Mammary microvascular endothelial cell (primary cell): ENCODE results near the gene UXT. TPM values are rescaled to one million over a fixed set of nuclear protein-coding genes. Genes with fewer than 3 reads are reported as not detected.

Experiments
- total RNA-seq: library from RNA; depleted of rRNA; stranded (reverse); fragments of >200 nt; gene quantifications from 2 replicates; pipeline ENCODE4 v1.2.3, GENCODE V29; 2015

The UXT gene, protein sequence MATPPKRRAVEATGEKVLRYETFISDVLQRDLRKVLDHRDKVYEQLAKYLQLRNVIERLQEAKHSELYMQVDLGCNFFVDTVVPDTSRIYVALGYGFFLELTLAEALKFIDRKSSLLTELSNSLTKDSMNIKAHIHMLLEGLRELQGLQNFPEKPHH
- total RNA-seq = 122 and 141 TPM in 2 replicates

DNA sequence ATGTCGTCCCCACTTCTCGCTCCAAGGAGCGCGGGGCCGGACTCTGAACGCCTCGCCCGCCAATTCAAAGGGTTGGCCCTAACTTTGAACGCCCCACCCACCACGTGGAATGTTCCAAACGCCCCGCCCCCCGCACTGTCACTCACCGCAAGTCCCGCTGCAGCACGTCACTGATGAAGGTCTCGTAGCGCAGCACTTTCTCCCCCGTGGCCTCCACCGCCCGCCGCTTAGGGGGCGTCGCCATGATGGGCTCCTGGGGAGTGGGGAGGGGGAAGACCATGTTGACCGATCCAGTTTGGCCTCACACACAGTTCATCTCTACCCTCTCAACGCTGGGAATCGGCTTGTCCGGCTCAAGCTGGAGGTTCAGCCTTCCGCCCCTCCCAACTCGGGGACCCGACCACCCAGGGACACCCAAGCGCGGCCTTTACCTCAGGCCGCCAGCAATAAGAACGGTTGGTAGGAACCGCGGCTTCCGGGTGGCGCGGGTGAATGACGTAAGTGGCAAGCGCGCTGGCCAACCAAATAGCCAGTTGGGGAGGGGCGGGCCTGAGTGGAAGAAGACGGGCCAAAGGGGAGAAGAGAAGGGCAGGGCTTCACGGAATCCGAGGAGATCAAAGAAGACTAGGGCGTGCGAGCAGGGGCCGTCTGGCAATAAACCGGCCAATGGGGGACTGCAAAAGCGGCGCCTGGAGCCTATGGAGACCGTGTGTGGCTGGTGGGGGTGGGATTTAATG is at the start of gene UXT:
TSS of gene UXT (minus strand) at position 497 of the 737 bp plus-strand sequence. CDS start at position 244, 253 bp downstream.

DNA sequence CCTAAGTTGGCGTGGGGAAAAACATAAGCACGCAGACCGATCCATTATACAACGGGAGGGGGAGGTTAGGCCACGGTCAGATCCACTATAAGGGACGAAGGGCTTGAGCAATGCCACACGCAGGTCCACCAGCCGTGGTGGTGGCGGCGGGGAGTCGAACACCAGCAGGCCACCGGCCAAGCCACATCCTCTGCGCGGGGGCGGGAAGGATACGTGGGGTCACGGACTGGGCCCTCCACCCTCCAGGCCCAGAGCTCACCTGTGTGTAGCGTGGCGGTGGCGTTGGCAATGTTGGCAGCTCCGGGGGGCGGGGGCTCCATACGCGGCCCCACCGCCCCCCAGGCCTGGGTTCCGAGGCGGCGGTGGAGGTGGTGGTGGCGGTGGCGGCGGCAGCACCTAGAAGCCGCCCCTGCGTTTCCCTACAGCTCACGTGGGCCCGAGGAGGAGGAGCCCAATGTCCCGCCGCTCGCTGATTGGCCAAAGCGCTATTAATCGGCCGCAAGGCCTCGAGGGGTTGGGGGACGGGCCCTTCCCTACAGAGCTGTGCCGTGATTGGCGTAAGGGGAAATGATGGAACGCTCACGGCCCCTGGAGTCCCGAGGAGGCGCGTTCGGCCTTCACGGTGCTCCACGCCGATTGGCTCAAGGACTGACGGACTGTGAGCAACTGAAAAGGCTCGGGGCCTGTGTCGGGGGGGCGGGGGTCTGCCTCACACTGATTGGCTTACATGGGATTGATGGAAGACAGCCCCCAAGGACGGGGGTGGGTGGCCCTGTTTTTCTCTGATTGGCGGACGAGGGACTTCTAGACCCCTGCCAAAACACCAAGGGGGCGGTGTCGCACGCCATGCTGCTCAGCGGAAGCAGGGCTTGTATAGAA is 8.6 kb downstream of the UXT start, which contains the start of gene ELK1:
TSS of gene ELK1 (minus strand) at position 400 of the 879 bp plus-strand sequence. CDS start 9,122 bp downstream, outside the sequence.

DNA sequence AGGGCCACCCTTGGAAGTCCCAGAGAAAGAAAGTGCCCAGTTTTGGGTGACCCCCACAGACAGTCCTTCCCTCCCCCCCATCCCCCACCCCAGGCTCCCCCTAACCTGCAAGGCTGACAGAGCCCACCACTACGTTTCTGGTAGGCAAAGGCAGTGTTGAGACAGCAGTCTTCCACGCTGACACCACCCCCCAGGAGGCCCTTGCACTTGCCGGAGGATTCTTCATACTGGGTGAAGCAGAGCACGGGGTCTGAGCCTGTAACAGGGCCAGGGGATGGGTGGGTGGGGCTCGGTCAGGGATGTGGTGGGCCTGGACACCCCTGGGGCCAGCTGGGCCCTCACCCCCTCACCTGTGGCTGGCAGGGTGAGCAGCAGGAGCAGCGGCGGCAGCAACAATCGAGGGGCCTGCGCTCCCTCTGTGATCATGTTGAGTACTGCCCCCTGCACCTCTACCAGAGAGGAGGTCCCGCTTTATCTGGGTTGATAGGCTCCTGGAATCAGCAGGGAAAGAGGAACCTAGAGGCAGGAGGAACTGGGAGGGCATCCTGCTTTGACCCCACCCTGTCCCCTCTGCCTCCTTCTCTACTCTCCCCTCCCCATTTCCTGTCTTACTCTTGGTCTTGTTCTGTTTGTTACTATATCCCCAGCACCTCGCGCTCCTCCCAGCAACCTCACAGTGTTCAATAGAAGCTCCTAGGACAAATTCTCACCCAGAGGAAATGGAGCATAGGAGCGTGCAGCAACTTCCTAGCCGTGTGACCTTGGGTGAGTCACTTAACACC is 29.4 kb downstream of the UXT start, which contains the start of gene CFP:
TSS of gene CFP (minus strand) at position 512 of the 782 bp plus-strand sequence. CDS start at position 426, 86 bp downstream.

DNA sequence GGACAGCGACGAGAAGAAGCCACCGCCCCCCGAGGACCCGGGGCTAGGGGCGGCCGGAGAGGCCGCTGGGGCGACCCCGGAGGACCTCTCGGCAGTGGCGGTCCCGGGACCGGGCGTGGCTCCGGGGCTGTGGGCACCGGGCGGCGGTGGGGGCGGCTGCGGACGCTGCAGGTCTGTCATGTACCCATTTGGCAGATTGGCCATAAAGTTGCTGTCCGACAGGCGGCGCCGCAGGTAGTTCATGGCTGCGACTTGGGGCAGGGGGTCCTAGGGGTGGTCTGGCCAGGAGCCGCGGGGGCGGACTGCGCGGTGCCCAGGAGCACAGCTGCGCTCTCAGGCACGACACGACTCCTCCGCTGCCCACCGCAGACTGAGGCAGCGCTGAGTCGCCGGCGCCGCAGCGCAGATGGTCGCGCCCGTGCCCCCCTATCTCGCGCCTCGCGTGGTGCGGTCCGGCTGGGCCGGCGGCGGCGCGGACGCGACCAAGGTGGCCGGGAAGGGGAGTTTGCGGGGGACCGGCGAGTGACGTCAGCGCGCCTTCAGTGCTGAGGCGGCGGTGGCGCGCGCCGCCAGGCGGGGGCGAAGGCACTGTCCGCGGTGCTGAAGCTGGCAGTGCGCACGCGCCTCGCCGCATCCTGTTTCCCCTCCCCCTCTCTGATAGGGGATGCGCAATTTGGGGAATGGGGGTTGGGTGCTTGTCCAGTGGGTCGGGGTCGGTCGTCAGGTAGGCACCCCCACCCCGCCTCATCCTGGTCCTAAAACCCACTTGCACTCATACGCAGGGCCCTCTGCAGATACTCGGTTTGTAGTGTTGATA is 39.3 kb downstream of the UXT start, which contains the start of gene SYN1:
TSS of gene SYN1 (minus strand) at position 372 of the 817 bp plus-strand sequence. CDS start at position 243, 129 bp downstream.

Other genes with a start within 250 kb of the UXT start
- 5.3 and 6.9 TPM in 2 replicates for gene ZNF41, start 176.0 kb downstream of the UXT start, total RNA-seq
- gene ARAF, start 98.0 kb downstream of the UXT start, total RNA-seq = 40.9 and 44.1 TPM in 2 replicates
- 132 and 133 TPM in 2 replicates for gene TIMP1, start 76.7 kb downstream of the UXT start, total RNA-seq
- 0.05 and 0.07 TPM in 2 replicates for gene SYN1, start 39.3 kb downstream of the UXT start, total RNA-seq
- 0.20 TPM in 1 of 2 replicates, not detected in the other for gene CFP, start 29.2 kb downstream of the UXT start, total RNA-seq
- 25.4 and 30.8 TPM in 2 replicates for gene ELK1, start 8.6 kb downstream of the UXT start, total RNA-seq
- gene ZNF81, start 177.7 kb upstream of the UXT start, total RNA-seq = 2.0 and 5.9 TPM in 2 replicates